ENCODE data around the gene GLCE.

- no peak for TF ChIP-seq CTCF (IDR thresholded peaks at IDR 0.05)
- no peak for TF ChIP-seq TCF7L2 (IDR thresholded peaks at IDR 0.05; ENCODE audit: low read depth, low read length)
- no peak for TF ChIP-seq REST (IDR thresholded peaks at IDR 0.05; ENCODE audit: insufficient read depth in 1 of 2, low read depth in 2 of 2, low read length in 1 of 2)
These were observed 15.9 kb upstream of the GLCE start for GRCh38 chr15:69144530-69144929.
